ENCODE data around the gene SPRED2.

DNA sequence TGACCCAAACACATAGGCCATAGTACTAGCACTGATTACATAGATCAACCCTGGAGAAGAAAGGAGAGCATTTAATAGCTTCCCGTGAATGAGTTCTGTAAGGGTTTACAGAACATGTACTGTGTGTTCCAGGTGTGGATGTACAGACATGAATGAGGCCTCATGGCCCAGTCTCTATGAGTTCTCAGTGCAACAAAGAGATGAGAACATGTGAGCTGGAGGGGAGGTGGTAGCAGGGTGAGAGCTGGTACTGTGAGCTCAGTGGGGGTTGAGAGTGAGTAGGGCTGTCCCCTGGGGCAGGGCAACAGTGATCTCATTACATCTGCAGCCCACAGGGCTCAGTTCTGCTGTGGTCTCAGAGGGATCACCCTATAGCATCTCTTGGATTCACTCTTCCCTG is 42.6 kb upstream of the SPRED2 start:
- TF ChIP-seq, protein P1, sequence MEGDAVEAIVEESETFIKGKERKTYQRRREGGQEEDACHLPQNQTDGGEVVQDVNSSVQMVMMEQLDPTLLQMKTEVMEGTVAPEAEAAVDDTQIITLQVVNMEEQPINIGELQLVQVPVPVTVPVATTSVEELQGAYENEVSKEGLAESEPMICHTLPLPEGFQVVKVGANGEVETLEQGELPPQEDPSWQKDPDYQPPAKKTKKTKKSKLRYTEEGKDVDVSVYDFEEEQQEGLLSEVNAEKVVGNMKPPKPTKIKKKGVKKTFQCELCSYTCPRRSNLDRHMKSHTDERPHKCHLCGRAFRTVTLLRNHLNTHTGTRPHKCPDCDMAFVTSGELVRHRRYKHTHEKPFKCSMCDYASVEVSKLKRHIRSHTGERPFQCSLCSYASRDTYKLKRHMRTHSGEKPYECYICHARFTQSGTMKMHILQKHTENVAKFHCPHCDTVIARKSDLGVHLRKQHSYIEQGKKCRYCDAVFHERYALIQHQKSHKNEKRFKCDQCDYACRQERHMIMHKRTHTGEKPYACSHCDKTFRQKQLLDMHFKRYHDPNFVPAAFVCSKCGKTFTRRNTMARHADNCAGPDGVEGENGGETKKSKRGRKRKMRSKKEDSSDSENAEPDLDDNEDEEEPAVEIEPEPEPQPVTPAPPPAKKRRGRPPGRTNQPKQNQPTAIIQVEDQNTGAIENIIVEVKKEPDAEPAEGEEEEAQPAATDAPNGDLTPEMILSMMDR (IDR thresholded peaks at IDR 0.05), result no peak
- TF ChIP-seq POLR2A (IDR thresholded peaks at IDR 0.05), result no peak
- no peak for TF ChIP-seq POLR2AphosphoS5 (IDR thresholded peaks at IDR 0.05)
